MM.1S (cell line): ENCODE data around the gene SERPINB1.

Experiments
- DNase-seq: peaks from one replicate; pipeline ENCODE4 v3.0.0-alpha.2; 2015
- H2AFZ ChIP-seq: fragments of 300-600 bp; sonication (generic); 2 replicates; pipeline ENCODE4 v1.6.0; 2016; ENCODE audit warnings: antibody characterized with exemption, low read length
- H3F3A ChIP-seq: fragments of 300-600 bp; sonication (generic); 2 replicates; pipeline ENCODE4 v1.6.1; 2016; ENCODE audit warnings: mild to moderate bottlenecking, antibody characterized with exemption, low read length, moderate library complexity, mixed read lengths; ENCODE audit not compliant: insufficient read depth
- H3K27ac ChIP-seq: fragments of 300-600 bp; sonication (generic); 2 replicates; pipeline ENCODE4 v1.5.1; 2016; ENCODE audit warnings: mild to moderate bottlenecking, low read length
- H3K27me3 ChIP-seq: fragments of 300-600 bp; sonication (generic); replicated peaks from 2 replicates; pipeline ENCODE4 v1.6.0; 2016; ENCODE audit warnings: low read length; ENCODE audit not compliant: insufficient read depth
- H3K36me3 ChIP-seq: fragments of 300-600 bp; sonication (generic); replicated peaks from 2 replicates; pipeline ENCODE4 v1.6.1; 2016; ENCODE audit warnings: mild to moderate bottlenecking, low read length, mixed read lengths; ENCODE audit not compliant: insufficient read depth
- H3K4me1 ChIP-seq: fragments of 300-600 bp; sonication (generic); 2 replicates; pipeline ENCODE4 v1.6.1; 2016; ENCODE audit warnings: low read length, mixed read lengths
- H3K4me2 ChIP-seq: fragments of 300-600 bp; sonication (generic); 2 replicates; pipeline ENCODE4 v1.6.0; 2016; ENCODE audit warnings: low read depth, low read length
- H3K4me3 ChIP-seq: fragments of 300-600 bp; sonication (generic); 2 replicates; pipeline ENCODE4 v1.5.1; 2016; ENCODE audit warnings: low read length, mixed read lengths
- H3K79me2 ChIP-seq: fragments of 300-600 bp; sonication (generic); 2 replicates; pipeline ENCODE4 v1.6.1; 2016; ENCODE audit warnings: mixed run types, low read length, mixed read lengths
- H3K9ac ChIP-seq: fragments of 300-600 bp; sonication (generic); 2 replicates; pipeline ENCODE4 v1.6.1; 2016; ENCODE audit warnings: low read length, mixed read lengths
- H3K9me2 ChIP-seq: fragments of 300-600 bp; sonication (generic); replicated peaks from 2 replicates; pipeline ENCODE4 v1.6.1; 2016; ENCODE audit warnings: mild to moderate bottlenecking, low read length, mixed read lengths; ENCODE audit not compliant: insufficient read depth
- H3K9me3 ChIP-seq: fragments of 300-600 bp; sonication (generic); replicated peaks from 2 replicates; pipeline ENCODE4 v1.6.1; 2016; ENCODE audit warnings: mild to moderate bottlenecking, low read length, mixed read lengths; ENCODE audit not compliant: insufficient read depth
- H4K20me1 ChIP-seq: fragments of 300-600 bp; sonication (generic); 2 replicates; pipeline ENCODE4 v1.6.1; 2016; ENCODE audit warnings: mild to moderate bottlenecking, low read length, moderate library complexity, mixed read lengths; ENCODE audit not compliant: insufficient read depth
- EZH2 ChIP-seq: fragments of 300-600 bp; sonication (generic); optimal IDR thresholded peaks from 2 replicates; pipeline ENCODE3; 2017; ENCODE audit warnings: low read depth, mild to moderate bottlenecking, antibody characterized with exemption, low read length, mixed read lengths
- EZH2phosphoT487 ChIP-seq: fragments of 300-600 bp; sonication (generic); IDR thresholded peaks from 2 replicates; pipeline ENCODE4 v1.6.1; 2018; ENCODE audit warnings: antibody characterized with exemption, low read length
- TF ChIP-seq, protein P1 (sequence below): fragments of 300-600 bp; sonication (generic); IDR thresholded peaks from 2 replicates; pipeline ENCODE4 v1.5.1; 2016; ENCODE audit warnings: antibody characterized with exemption, low read length, mixed read lengths

SERPINB1 gene

DNA sequence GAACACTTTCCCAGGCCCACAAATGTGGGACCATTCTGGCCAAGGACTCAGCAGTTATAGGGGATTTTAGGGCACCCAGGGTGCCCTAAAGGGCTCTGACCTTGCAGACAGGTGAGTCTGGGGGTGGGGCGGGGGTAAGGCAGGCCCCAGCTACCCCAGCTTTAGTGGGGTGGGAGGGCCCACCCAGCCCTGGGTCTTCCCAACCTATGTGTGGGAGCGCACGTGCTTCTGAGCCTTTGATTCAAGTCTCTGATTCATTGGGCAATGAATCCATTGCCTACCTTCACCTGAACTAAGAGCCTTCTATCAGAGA lies 958 bp downstream of the SERPINB1 start:
- no peaks in the 10 kb centered on the region for H3K27me3 ChIP-seq
- no peak for DNase-seq
- no peaks in the 10 kb centered on the region for H3K79me2 ChIP-seq
- no peak overlapping the region for H3K27ac ChIP-seq
- no peak overlapping the region for H3K4me3 ChIP-seq
- H3K9me3 ChIP-seq: no peaks in the 10 kb centered on the region
- H3K9ac ChIP-seq: no peak overlapping the region
- no peak for TF ChIP-seq EZH2phosphoT487
- no peak for TF ChIP-seq EZH2
- TF ChIP-seq, protein P1, sequence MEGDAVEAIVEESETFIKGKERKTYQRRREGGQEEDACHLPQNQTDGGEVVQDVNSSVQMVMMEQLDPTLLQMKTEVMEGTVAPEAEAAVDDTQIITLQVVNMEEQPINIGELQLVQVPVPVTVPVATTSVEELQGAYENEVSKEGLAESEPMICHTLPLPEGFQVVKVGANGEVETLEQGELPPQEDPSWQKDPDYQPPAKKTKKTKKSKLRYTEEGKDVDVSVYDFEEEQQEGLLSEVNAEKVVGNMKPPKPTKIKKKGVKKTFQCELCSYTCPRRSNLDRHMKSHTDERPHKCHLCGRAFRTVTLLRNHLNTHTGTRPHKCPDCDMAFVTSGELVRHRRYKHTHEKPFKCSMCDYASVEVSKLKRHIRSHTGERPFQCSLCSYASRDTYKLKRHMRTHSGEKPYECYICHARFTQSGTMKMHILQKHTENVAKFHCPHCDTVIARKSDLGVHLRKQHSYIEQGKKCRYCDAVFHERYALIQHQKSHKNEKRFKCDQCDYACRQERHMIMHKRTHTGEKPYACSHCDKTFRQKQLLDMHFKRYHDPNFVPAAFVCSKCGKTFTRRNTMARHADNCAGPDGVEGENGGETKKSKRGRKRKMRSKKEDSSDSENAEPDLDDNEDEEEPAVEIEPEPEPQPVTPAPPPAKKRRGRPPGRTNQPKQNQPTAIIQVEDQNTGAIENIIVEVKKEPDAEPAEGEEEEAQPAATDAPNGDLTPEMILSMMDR: no peak
- no peaks in the 10 kb centered on the region for H4K20me1 ChIP-seq
- peaks cover 8% of the 10 kb centered on the region for H3K4me1 ChIP-seq
- no peak overlapping the region for H3K4me2 ChIP-seq
- H3F3A ChIP-seq: no peaks in the 10 kb centered on the region
- no peaks in the 10 kb centered on the region for H3K36me3 ChIP-seq
- H2AFZ ChIP-seq: no peak overlapping the region
- no peaks in the 10 kb centered on the region for H3K9me2 ChIP-seq

DNA sequence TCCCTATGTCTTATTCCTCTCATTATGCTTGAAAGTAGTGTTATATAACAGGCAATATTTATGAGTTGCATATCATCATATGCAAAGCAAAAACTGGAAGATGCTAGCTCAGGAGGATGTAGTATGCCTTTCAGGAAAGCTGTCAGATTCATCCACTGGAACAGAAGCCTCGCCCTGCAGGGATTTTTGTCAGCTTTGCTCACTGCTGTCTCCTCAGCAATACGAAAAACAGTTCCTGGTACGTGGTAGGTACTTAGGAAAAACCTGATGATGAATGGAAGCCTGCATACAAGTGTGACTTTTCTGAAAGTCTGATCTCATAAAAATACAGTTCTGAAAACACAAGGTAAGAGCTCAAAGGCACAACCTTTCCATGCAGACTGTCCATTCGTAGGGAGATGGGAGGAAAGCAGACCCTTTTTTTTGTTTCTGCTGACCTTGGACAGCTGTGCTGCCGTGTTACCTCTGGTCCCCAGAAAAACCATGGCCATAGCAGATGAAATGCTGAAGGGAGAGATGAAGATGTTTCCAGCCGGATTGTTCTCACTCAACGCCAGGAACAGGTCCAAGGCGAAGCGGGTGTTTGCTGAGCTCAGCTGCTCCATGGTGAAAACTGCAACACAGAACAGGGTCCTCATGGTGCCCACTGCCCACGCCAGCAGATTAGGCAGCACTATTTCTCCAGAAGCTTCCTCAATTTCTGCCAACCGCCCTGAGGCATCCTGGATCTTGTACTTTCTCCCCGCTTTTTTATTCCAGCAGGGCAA lies 1.5 kb downstream of the SERPINB1 start:
- Histone ChIP-seq H3K36me3 (no peaks in the 10 kb centered on the region), H3F3A (no peaks in the 10 kb centered on the region), H3K9me2 (no peaks in the 10 kb centered on the region), H3K4me3 (no peak overlapping the region), H3K27ac (no peak overlapping the region), H3K9me3 (no peaks in the 10 kb centered on the region), H3K4me2 (no peak overlapping the region), H4K20me1 (no peaks in the 10 kb centered on the region), H3K4me1 (peaks cover 8% of the 10 kb centered on the region; the same call in 1 of the 2 replicates), H3K27me3 (no peaks in the 10 kb centered on the region), H3K9ac (no peak overlapping the region), H3K79me2 (no peaks in the 10 kb centered on the region), H2AFZ (no peak overlapping the region)
- DNase-seq: no peak
- TF ChIP-seq, protein P1: no peak
- TF ChIP-seq EZH2phosphoT487 (no peak), EZH2 (no peak)

DNA sequence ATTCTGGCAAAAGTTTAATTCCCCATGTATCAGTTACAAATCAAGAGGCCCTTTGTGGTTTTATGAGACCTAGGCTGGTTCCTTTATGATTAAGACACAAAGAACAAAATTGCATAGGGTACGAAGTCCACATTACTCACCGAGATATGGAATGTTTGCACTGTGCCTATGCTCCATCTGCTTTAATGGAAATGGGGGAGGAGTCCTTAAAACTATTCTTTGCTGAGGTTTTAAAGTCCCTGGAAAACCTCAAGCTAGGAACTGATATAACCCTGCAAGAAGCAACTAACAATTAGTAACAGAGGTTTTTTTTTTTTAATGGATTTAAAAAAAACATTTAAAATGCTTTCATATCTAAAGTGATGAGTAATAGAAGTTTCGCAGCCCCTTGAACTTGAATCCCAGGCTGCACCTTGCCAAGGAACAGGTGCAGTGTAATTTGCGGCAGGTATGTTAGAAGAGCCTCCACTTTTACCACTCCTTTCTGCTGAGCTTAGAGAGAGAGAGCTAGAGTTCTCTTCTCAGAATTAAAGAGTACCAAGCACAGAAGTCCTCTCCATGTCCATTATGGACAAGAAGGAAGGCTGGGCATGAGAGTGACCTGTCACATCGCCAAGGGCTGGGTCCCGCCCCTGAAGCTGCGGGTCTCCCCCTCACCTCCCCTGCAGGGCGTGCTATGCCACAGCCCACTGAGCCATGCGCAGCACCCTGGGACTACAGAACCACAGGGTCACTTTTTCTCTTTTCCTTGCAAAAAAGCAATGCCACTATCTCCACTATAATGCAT lies 2.3 kb downstream of the SERPINB1 start:
- Histone ChIP-seq H3K4me2 (no peak overlapping the region), H2AFZ (no peak overlapping the region), H3K4me3 (no peak overlapping the region), H3K4me1 (peaks cover 8% of the 10 kb centered on the region; the same call in 1 of the 2 replicates), H3K27me3 (no peaks in the 10 kb centered on the region), H3K79me2 (no peaks in the 10 kb centered on the region), H3K9me3 (no peaks in the 10 kb centered on the region), H3F3A (no peaks in the 10 kb centered on the region), H4K20me1 (no peaks in the 10 kb centered on the region), H3K9ac (no peak overlapping the region), H3K9me2 (no peaks in the 10 kb centered on the region), H3K36me3 (no peaks in the 10 kb centered on the region), H3K27ac (no peak overlapping the region)
- no peak for TF ChIP-seq EZH2
- no peak for TF ChIP-seq EZH2phosphoT487
- TF ChIP-seq, protein P1: no peak
- no peak for DNase-seq
